Pons (tissue), 1 donor: ENCODE data around the gene CORO6.

Experiments used
- DNase-seq: peaks from one replicate; pipeline ENCODE4 v3.0.0-alpha.2; 2016; ENCODE audit warnings: low spot score

Gene CORO6

DNA sequence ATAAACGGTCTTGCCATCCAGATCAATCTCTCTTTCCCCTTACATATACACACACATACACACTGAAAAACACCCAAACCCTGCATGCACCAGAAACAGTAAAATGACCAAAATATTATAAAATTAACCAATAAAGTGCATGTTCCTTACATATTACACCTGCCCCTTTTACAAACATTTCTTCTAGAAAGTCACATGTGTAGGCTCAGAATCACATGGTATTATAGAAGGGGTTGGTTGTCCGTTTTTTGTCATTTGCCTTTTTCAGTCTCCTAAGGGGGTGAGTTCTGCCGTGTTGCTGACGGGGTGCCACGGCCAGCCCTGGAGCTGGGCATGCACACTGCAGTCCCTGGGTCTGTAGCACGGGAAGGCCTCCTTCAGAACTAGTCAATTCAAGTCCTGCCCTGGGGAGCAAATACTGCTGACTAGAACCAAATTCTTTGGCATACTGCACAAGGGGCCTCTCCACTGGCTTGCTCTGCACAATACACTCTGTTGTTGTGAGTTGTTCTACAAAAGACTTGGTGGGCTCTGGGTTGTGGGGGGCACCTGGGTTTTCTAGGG is 8.0 kb upstream of the CORO6 start:
- DNase-seq, result no peak

DNA sequence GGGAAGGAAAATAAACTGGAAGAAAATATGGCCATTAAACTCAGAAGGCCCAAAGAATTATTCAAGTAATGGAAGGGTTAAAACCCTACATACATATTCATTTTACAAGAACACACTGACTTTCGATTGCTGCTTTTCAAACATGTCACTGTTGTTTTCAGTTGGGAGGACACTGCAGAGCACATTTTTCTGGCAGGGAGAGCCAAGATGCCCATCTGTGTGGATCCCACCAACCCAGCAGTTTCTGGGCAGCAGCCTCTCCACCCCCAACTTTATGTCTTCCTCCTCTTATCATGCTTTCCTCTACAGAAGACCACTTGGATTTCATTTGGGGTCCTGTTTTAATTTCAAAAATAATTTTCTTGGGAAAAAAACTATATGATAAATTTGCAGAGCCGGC is 7.1 kb upstream of the CORO6 start:
- DNase-seq, result no peak

DNA sequence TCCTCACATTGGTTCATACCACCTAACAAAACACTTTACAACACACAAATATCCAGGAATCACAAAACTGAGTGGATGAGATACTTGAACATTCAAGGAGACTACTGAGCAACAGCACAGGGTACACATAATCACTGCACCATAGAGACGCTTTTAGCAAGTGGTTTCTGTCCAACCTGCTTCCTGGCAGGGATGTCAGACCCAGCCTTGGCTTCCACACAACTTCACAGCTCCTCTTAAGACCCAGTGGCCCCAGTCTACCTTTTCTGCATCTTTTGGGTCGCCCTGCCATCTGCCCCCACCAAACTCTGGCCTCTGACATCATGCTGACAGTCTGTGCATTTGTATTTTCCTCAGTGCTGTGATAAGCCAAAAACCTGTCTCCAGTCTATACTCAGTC is 5.9 kb upstream of the CORO6 start:
- no peak for DNase-seq

DNA sequence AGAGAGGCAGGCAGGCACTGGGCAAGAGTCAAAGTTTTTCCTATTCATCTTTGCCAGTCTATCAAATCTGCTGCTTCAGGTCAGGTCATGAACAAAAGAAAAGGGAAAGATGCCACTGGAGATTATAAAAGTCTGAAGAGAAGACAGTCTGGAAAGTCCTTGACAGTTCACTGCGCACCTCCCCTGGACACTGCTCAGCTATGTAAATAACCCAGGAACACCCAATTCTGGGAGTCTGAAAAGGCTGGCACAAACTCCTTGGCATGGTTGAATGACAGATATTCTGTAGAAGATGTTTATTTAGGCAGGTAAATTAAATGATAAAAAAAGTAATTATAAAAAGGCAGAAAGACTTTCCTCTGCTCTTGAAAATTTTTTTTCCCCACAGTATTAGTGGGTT is 5.2 kb upstream of the CORO6 start:
- no peak for DNase-seq

DNA sequence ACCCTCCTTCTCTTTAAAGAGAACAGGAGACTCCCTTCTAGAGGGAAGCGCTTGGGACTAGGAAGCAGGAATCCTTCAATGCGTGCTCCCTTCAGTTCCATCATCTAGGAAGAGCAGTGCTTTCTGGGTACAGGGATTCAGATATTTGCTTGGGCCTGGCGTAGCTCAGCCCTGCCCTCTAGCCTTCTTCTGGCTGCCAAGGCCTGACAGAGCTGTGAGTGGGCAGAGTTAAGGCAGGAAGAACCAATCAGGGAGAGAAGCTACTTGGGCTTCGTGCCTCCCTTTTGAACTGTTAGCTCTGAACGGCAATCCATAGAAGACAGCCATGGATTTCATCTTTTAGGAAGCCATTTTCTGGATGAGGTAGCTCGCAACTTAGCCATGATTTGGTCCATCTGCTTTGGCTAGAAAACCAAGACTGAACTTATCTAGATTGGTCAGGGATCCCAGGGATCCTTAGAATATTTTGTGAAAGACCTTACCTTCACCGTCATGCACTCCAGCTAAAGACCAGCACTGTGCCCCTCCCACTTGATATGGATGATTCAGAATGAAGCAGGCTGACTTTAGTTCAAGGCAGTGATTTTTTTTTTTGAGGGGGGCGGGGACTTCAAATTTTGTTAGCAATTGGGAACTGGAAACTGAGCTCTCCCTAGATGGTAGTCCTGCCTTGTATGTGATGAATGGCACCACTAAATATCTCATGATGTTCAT is 2.5 kb upstream of the CORO6 start:
- DNase-seq, result peak; percentile 86

DNA sequence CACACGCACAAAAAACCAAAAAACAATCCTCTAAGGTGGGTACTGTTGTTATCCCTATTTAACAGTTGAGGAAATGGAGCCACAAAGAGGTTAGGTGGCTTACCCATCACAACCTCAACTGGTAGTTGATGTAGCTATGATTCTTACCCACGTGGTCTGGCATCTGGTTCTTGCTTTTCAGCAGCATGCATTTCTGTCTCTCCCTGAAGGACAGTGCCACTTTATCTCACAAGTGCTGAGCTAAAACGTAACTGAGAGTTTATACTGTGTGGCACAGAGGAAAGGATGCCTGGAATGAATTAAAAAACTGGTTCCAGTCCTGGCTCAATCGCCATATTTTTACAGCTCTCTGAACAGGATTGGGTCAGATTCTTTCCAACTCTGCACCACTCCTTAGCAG is 1.9 kb upstream of the CORO6 start:
- DNase-seq, result no peak

DNA sequence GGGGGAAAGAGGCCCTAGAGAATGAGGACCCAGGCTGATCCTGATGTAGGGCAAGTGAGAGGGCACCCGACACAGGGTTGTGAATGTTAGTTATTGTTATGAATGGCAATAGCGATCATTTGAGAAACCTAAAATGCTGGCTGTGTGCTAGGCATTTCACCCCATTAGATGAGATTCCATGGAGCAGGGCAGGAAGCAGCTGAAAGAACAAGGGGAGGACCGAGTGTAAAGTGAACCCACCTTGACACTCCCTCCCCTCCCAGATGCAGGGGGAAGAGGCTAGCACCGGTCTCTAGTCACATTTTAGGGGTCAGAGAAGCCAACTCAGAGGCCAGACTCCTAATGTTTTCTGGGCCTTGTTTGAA is 553 bp upstream of the CORO6 start:
- DNase-seq, result no peak

DNA sequence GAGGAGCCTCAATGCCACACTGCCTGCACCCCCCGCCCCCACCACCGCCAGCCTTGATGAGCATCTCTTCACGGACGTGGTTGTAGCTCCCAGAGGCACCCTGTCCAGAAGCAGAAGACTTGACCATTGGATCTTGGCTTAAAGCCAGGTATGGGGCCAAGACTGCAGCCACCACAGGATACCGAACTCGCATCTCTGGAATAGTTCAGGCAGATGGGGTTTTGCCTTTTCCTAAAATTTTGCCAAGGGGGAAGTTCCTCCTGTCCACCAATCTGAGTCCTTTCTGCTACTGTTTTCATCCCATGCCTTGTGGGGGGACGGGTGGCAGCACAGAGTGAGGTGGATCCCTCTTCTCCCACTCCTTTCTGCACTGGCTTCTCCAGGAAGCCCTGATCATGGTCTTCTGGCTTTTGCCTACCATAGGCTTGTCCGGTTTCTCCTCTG is 939 bp downstream of the CORO6 start:
- DNase-seq, result no peak

DNA sequence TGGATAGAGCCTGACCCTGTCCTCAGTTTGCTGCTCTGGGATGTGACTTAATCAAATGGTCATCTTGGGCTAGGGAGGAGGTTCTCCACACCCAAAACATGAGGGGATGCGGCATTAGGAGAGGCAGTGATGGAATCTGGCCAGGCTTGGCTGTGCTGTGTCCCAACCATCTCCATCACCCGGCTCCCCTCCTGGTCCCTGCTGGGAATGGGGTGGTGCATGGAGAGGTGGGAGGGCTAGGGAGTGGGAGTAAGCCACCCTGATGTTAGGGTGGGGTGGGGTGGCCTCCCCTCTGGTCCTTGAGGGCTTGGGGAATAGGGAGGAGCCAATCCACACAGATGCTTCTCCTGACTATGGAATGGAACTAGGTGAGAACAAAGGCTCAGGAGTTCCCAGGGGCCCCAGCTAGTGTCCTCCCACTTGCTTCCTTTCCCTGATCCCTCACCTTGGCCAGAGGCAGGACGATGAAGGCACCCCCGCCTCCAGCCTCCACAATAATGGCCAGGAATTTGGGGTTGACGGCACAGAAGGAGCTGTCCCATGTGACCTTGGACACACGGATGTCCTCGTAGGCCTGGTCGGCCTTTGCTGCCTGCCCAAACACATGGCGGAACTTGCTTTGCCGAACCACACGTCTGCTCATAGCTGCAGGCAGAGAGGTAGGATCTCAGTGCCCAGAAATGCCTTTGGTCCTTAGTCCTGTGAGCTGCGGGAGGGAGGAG is 1.8 kb downstream of the CORO6 start:
- no peak for DNase-seq

DNA sequence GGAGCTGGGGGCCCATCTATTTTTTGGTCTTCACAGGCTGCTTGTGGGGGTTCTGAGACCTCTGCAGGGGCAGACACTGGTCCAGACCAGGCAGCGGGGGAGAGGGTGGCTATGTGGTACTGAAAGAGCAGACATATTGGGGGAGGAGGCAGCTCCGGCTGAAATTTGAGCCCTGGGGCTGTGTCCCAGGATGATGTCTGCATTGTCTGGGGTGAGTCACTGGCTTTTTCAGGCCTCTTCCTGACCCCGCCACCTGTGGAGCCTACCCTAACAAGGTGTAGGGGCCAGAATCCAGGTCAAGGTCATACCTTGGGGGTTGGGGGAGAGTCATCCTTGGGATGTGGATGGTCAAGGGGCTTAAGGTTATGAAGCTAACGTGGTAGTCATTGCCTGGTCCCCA is 2.4 kb downstream of the CORO6 start:
- DNase-seq, result no peak

DNA sequence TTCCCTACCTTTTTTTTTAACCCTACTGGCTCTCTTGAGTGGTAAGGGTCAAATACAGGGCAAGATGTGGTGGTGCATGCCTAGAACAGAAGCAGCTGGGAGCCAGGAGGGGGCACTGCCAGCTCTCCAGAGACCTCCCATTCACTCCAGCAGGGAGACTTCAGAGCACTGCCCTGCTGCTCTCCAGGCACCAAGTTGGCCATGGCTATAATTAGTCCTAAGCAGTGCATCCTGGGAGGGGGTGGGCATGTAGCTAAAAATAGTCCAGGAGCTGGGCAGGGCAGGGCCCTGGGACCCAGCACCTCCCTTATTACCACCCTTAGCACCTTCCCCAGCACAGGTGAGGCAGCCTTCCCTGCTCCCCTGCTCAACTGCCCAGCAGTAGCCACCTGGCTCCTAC is 3.5 kb downstream of the CORO6 start:
- DNase-seq, result peak; percentile 53

DNA sequence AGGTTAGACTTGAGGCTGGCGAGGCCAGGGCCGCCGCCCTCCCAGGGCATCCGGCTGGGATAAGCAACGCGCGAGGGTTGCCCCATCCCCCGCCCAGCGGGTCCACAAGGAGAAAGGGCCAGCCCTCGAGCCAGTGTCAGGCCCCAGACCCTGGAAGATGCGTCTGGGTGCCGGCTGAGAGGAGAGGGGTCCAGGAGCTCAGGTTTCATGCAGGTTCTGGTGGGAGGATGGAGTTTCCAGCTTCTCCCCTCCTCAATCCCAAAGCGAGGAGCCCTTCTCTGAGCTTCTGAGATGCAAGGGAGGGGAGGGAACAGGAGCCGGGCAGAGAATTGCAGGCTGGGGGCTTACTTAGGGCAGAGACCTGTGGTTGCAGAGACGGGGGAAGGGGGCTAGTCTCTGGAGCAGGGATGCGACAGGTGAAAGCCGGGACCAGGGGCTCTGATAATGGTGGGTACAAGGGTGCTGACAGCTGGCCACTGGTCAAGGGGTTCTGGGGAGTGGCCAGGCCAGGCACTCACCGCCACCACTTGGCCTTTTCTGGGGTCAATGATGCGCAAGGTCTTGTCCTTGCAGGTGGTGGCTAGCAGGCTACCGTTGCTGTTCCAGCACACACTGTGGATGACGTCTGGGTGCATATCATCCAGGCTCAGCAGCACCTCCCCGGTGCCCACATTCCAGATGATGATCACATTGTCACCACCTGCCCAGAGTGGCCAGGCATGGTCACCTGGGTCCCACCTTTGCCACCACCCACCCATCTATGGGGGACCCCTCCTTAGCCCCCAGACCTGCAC is 4.2 kb downstream of the CORO6 start:
- no peak for DNase-seq

DNA sequence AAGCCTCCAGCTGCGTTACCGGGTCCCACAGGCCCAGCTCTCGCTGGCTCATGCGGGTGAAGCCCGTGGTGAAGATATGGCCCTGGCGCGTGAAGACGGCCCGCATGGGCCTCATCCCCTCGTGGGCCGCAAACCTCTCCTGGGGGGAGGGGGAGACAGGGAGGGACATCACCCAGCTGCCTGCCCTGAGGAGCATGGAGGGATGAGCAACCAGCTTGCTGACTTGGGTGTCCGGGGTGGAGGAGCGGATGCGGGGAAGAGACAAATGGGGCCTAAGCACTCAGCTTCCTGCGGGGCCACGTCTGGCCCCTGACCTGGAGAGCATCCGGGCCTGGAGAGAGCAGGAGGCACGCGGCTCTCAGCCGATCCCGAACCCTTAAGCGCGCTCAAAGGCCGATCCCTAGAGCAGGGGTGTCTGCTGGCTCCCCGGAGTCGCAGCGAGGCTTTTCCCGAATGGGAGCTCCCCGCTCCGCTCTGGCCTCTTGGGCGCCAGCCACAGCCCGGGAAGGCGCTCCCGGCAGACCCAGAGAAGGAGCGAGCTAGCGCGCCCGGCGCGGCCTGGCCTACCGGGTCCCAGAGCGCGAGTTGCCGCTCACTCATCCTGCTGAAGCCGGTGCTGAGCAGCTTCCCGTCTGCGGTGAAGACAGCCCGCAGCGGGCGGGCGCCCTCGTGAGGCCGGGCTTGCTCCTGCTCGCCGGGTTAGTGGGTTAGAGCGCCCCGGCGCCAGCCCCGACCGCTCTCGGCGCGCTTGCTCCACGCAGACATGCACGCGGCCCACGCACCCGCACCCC is 5.0 kb downstream of the CORO6 start:
- DNase-seq, result peak; percentile 72

DNA sequence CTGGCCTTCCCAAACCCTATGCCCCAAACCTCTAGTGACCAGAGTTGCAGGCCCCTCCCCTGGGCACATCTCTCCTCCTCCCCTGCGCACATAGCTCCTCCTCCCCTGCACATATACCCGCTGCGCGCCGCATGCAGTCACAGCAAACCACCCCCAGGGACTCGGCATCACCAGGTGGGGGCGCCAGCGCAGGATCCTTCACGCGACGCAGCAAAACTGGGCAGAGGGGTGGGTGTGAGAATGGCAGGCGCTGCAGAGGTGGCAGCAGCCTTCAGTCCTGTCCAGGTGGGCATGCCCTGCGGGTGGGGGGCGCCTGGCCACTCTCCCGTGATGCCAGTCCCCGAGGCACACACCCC is 5.6 kb downstream of the CORO6 start:
- DNase-seq, result peak; percentile 83

DNA sequence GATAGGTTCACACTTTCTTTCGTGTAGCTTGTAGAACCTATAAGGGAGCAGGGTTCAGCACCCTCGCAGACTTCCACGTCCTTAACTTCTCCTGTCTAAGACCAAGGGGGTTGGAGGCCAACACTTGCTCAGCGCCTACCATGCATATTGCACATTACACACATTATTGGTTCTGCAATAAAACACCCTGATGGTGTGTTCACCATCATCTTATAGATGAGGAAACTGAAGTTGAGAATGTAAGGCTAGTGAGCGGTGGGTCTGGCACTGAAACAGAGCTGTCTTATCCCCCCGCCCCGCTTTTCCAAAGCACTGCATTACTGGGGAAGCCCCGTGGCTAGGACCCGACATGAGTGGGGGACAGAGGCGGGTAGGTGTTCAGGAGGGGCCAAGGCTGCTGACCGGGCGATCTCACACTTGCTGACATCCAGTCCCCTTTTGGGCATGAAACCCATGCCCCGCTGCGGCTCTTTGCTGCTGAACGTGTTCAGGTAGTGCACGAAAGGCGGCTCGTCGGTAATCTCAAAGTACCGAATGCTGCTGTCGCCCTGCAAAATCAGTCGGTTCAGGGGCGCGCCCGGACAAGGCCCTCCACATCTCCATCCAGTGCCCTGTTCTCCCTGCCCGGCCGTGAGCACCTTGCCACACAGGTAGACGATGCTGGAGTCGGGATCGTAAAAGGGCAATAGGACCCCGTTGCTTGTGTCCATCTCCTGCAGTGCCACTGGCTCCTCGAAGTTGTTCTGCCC is 6.2 kb downstream of the CORO6 start:
- DNase-seq, result no peak

DNA sequence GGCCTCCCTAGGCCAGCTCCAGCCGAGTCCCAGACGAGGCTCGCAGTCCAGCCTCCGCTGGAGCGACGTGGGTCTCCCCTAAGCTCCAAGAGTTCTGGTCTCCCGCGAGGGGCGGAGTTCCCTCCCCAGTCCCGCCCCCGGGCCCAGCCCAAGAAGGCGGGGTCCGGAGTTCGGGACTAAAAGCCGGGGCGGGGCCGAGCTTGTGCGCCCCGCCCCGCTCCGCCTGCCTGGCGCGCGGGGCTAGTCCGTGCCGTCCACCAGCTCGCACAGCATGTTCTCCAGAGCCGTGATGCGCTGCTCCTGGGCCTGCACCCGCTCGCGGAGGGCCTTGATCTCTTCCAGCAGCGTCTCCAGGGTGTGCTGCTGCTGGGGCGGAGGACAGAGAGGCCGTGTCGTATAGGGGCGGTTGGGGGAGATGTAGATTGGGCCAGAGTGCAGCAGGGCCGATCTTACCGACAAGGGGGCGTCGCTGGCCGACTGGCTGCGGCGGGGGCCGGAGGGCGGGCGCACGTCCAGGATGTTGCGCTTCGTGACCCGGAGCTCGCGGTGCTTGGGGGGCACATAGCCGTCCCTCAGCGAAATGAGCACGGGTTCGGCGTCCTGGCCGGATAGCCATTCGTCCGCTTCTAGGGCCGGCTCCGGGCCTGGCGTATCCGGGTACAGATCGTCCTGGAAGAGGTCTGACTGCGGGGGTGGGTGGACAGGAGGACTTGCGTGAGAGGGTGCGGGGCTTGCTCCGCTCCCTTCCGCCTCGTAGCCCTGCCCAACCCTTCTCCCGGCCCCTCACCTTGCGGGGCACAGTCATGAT is 7.0 kb downstream of the CORO6 start:
- DNase-seq, result peak; percentile 97

DNA sequence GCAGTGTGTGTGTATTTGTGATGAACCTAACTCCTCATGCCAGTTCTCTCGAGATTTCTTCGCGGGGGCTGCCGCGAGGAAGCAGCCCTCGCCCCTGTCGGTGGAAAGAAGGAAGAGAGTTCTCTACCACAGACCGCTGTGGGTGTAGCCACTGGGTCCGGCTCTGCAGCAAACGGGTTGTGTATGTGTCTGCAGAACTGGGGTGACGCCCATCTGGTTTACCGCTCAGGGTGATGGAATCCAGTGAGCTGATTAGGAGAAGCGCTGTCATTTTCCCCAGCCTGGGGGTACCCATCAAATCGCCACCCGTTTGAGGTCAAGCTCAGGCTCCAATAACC is 7.7 kb downstream of the CORO6 start:
- DNase-seq, result no peak

DNA sequence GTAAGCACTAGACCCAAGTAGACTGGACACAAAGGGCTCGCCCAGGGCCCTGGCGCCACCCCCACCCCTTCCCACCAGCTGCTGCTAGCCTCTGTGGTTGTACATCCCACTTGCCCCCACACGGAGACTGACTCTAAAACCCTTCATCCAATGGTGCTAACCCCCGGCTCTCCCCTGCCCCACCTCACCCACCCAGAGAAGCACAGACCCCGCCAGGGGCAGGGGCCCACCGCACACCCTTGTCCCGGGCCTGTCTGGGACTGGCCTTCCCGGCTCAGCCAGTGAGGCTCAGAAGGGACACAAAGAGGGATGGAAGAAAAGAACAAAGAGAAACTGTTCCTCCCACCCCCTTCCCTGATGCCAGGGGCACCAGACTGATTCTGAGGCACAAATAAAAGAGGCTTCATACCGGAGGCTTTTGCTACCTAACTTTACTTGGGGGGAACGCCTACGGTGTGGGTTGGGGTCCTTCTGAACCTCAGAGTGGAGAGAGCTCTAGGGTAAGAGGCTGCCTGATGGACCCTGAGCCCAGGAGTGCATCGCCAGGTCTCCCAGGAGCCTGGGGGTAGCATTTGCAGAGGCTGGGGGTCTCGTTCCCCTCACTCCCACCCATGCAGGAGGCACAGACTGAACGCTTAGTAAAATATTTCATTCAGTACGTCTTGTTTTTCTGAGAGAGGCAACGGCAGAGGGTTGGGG is 8.2 kb downstream of the CORO6 start:
- DNase-seq, result peak; percentile 89

DNA sequence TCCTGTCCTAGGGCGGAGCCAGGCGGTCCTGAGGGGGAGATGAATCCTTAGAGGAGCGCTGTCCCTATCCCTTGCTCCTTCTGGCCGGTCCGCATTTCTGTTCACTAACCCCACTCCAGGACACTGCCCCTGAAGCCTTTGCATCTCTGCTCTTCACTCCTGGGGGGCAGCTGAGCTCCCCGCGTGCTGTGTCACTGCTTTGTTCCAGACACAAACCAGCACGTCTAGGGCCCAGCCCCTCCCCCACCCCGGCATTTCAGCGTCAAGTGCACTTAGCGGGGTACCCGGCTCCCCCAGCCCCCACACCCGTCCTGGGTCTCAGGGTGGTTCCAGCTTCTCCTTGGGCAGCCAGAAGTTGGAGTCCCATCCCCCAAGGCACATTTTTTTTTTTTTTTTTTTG is 8.9 kb downstream of the CORO6 start:
- DNase-seq, result no peak

DNA sequence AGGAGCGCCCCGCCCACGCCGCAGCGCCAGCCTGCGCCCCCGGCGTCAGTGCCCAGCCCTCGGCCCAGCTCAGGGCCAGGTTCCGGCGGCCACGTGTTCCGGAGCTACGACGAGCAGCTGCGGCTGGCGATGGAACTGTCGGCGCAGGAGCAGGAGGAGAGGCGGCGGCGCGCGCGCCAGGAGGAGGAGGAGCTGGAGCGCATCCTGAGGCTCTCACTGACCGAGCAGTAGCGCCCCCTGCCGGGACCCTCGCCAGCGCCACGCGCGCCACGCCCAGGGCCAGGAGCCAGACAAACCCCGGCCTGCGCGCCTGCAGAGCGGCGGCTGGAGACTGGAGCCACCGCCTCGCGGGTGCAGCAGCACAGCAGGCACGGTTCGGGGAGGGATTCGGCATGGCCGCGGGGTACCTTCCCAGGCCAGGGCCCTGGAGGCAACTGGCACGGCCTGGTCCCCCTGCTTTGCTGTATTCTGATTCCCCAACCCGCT is 9.3 kb downstream of the CORO6 start:
- peak; percentile 87 for DNase-seq
